Lower leg skin (tissue), 3 donors: Measurements from ENCODE around the gene MAP3K15.

Source experiments
- POLR2A ChIP-seq, 2 donors: fragments of 450-650 bp; IDR thresholded peaks; one replicate each; pipeline ENCODE4 v1.6.1; 2016 to 2017; ENCODE audit warnings: antibody characterized with exemption in 2 of 2, mild to moderate bottlenecking in 1 of 2, moderate library complexity in 1 of 2
- TF ChIP-seq, protein P1 (sequence below), 3 donors: fragments of 450-650 bp; IDR thresholded peaks; one replicate each; pipeline ENCODE4 v1.5.1; 2016; ENCODE audit warnings: antibody characterized with exemption in 3 of 3, mild to moderate bottlenecking in 3 of 3, moderate library complexity in 2 of 3

GRCh38 chrX:19349264-19349663, 166.0 kb downstream of the MAP3K15 start:
- TF ChIP-seq, protein P1, sequence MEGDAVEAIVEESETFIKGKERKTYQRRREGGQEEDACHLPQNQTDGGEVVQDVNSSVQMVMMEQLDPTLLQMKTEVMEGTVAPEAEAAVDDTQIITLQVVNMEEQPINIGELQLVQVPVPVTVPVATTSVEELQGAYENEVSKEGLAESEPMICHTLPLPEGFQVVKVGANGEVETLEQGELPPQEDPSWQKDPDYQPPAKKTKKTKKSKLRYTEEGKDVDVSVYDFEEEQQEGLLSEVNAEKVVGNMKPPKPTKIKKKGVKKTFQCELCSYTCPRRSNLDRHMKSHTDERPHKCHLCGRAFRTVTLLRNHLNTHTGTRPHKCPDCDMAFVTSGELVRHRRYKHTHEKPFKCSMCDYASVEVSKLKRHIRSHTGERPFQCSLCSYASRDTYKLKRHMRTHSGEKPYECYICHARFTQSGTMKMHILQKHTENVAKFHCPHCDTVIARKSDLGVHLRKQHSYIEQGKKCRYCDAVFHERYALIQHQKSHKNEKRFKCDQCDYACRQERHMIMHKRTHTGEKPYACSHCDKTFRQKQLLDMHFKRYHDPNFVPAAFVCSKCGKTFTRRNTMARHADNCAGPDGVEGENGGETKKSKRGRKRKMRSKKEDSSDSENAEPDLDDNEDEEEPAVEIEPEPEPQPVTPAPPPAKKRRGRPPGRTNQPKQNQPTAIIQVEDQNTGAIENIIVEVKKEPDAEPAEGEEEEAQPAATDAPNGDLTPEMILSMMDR (IDR thresholded peaks at IDR 0.05), result no peak
- TF ChIP-seq POLR2A (IDR thresholded peaks at IDR 0.05), result no peak
